ENCODE measurements around the gene PLAAT3.
A peak's percentile ranks its signal among the peaks of the same experiment; 100 is the strongest.
"Not testable (repeated sequence)": the region's sequence is repeated elsewhere in the genome, so short reads cannot be mapped to it uniquely, and the experiment has no call there.

The PLAAT3 gene

DNA sequence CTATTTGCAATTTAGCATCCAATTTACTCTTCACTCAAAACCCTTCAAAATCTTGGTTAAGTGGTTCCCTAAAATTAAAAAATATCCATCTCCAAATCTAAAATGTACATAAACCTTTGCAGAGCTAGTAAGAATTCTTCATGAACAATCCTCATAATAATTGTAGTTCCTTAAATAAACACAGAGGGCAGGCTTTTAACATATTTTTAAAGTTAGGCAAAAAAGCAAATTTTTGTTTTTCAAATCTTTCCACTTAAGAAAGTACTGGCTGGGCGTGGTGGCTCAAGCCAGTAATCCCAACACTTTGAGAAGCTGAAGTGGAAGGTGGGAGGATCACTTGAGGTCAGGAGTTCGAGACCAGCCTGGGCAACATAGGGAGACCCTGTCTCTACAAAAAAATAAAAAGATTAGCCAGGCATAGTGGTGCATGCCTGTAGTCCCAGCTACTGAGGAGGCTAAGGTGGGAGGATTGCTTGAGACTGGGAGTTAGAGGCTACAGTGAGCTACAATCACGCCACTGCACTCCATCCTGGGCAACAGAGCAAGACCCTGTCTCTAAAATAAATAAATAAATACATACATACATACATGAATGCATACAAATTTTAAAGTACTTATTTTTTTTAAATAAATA, 25.1 kb upstream of the PLAAT3 start:
- H3K4me3 ChIP-seq (ENCODE audit: low read depth, low read length): no peak overlapping the region
- DNase-seq (ENCODE audit: low read depth, low spot score): peak; percentile 33
- in situ Hi-C loops (cut with HindIII; ENCODE audit: low sequenced_read_pairs): no loop called here
- TF ChIP-seq, protein P1, sequence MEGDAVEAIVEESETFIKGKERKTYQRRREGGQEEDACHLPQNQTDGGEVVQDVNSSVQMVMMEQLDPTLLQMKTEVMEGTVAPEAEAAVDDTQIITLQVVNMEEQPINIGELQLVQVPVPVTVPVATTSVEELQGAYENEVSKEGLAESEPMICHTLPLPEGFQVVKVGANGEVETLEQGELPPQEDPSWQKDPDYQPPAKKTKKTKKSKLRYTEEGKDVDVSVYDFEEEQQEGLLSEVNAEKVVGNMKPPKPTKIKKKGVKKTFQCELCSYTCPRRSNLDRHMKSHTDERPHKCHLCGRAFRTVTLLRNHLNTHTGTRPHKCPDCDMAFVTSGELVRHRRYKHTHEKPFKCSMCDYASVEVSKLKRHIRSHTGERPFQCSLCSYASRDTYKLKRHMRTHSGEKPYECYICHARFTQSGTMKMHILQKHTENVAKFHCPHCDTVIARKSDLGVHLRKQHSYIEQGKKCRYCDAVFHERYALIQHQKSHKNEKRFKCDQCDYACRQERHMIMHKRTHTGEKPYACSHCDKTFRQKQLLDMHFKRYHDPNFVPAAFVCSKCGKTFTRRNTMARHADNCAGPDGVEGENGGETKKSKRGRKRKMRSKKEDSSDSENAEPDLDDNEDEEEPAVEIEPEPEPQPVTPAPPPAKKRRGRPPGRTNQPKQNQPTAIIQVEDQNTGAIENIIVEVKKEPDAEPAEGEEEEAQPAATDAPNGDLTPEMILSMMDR (IDR thresholded peaks at IDR 0.05; ENCODE audit: low read depth, low read length): peak; percentile 17

DNA sequence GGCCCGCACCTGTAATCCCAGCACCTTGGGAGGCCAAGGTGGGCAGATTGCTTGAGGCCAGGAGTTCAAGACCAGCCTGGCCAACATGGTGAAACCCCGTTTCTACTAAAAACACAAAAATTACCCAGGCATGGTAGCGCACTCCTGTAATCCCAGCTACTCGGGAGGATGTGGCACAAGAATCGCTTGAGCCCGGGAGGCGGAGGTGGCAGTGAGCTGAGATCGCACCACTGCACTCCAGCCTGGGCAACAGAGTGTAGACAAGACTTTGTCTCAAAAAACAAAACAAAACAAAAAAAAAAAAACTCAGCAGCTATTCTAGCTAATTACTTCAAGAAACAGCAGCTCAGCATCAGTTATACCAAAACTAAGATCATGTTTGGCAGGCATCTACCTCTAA, 24.2 kb upstream of the PLAAT3 start:
- DNase-seq (ENCODE audit: low read depth, low spot score); in situ Hi-C loops (cut with HindIII; ENCODE audit: low sequenced_read_pairs); H3K4me3 ChIP-seq (ENCODE audit: low read depth, low read length): not testable (repeated sequence)

DNA sequence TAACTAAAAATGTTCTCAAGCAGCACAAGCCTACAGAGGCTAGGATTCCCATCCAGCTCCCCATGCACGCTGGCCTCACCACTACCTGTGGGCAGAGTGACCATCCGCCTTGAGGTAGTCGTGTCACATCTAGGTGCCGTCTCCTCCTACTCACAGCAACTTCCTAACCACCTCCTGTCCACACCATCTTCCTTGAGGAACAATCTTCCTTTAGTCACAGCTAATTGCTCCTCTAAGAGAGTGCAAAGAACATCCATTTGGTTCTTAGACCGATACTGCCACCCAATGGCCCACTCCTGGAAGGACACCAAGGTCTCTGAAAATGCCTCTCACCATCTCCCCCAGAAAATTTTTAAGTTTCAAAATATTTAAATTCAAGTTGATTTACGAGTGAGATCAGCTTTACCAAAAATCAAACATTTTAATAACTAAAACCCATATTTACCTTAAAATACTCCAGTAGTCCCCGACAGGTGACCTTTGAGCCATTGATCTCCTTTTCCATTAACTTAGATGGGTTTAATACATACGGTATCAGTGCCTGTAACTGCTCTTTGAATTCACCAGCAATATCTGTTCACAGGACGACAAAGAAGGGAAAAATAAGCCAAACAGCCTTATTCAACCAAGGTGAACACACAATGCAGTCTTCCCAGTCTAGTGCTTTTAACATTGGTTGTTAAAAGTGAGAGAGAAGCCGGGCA, 21.7 kb upstream of the PLAAT3 start:
- TF ChIP-seq, protein P1 (IDR thresholded peaks at IDR 0.05; ENCODE audit: low read depth, low read length): peak; percentile 88
- DNase-seq (ENCODE audit: low read depth, low spot score): peak; percentile 61
- no peak overlapping the region for H3K4me3 ChIP-seq (ENCODE audit: low read depth, low read length)
- in situ Hi-C loops (cut with HindIII; ENCODE audit: low sequenced_read_pairs): no loop called here

DNA sequence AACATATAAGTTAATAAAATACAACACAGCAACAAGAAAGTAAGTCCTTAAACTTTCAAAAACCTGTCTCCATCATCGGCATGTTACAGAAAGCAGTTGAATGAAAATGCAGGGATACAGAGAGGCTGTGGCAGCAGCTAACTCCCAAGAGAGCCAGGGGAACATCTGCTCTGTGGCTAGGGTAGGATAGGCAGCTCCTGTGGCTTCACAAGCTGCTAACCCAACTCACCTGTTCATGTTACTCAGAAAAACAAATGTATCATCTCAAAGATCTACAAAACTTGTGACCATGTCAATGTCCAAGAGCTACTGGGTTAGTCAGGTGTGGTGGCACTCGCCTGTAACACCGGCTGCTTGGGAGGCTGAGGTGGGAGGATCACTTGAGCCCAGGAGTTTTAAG, 15.2 kb upstream of the PLAAT3 start:
- in situ Hi-C loops (cut with HindIII; ENCODE audit: low sequenced_read_pairs): no loop called here
- TF ChIP-seq, protein P1 (IDR thresholded peaks at IDR 0.05; ENCODE audit: low read depth, low read length): no peak
- DNase-seq (ENCODE audit: low read depth, low spot score): no peak
- H3K4me3 ChIP-seq (ENCODE audit: low read depth, low read length): no peak overlapping the region

DNA sequence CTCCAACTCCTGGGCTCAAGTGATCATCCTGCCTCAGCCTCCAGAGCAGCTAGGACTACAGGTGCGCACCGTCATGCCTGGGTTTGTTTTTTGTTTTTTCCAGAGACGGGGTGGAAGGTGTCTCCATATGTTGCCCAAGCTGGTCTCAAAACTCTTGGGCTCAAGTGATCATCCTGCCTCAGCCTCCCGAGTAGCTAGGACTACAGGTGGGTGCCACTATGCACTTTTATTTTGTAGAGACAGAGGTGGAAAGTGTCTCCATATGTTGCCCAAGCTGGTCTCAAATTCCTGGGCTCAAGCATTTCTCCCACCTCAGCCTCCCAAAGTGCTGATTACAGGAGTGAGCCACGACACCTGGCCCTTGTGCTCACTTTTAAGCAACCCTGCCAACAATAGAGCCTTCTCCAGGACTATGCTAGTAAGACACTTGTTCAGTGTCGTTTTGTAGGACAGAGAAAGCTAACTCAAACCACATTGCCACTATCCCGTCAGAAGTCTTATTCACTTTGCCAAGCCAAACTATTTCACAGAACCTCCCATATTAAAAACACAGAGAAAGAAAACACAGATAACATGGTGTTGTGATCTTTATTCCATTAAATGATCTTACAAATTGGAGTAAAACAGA, 9.4 kb upstream of the PLAAT3 start:
- in situ Hi-C loops (cut with HindIII; ENCODE audit: low sequenced_read_pairs): no loop called here
- no peak overlapping the region for H3K4me3 ChIP-seq (ENCODE audit: low read depth, low read length)
- TF ChIP-seq, protein P1 (IDR thresholded peaks at IDR 0.05; ENCODE audit: low read depth, low read length): no peak
- peak; percentile 22 for DNase-seq (ENCODE audit: low read depth, low spot score)

DNA sequence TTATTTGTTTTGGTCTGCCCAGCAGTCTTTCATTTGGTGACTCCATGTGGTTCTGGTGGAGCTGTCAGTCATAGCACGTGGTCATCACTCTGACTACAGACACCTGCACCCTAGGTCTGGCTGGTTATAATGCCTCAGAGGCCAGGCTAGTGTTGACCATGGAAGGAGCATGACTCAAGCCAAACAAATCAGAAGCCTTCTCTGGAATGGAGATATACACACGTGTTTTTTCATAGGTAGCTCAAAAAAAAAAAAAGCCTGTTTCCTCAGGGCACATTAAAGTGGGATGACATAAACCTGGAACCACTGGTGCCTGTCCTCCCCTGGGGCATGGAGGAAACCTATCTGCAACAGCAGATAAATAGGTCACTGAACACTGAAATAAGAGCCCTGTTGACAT, 8.1 kb upstream of the PLAAT3 start:
- TF ChIP-seq, protein P1 (IDR thresholded peaks at IDR 0.05; ENCODE audit: low read depth, low read length): no peak
- DNase-seq (ENCODE audit: low read depth, low spot score): no peak
- in situ Hi-C loops (cut with HindIII; ENCODE audit: low sequenced_read_pairs): no loop called here

DNA sequence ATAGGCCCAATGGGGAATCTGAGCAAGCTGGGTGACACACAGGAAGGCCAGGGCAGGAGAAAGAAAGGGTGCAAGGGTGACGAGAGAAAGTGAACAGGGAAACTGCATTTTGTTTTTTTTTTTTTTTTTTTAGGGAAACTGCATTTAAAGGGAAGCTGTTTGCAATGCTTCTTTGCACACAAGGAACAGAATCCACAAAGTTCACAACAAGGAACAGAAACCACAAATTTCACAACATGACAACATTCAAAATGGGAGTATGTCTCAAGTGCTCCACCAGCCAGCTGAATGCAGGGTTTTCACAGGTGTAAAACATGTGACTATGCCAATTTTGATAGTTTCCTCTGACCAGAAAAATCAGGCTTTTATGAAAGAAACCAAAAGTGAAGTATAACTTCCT, 6.8 kb upstream of the PLAAT3 start:
- H3K4me3 ChIP-seq (ENCODE audit: low read depth, low read length): no peak overlapping the region
- no peak for DNase-seq (ENCODE audit: low read depth, low spot score)
- TF ChIP-seq, protein P1 (IDR thresholded peaks at IDR 0.05; ENCODE audit: low read depth, low read length): no peak
- in situ Hi-C loops (cut with HindIII; ENCODE audit: low sequenced_read_pairs): no loop called here

More for the DNA sequence above, 8.1 kb upstream of the PLAAT3 start:
- no peak overlapping the region for H3K4me3 ChIP-seq (ENCODE audit: low read depth, low read length)

Measured in astrocyte of the spinal cord (primary cell).